ENCODE measurements around the gene TMEM255B. TPM values are rescaled to one million over a fixed set of nuclear protein-coding genes. Genes with fewer than 3 reads are reported as not detected.

The TMEM255B gene
- total RNA-seq, 1 experiment from 2014 or later: 7.7 TPM

- H3K9me3 ChIP-seq (ENCODE audit: control insufficient read depth in 1 of 2, insufficient read depth in 1 of 2, low read depth in 1 of 2, low read length in 2 of 2): no peaks in the 10 kb centered on the region
- no peaks in the 10 kb centered on the region for H3K79me2 ChIP-seq (ENCODE audit: insufficient read depth, low read length)
- H3K4me2 ChIP-seq (ENCODE audit: low read length): no peak overlapping the region
- no peak overlapping the region for H2AFZ ChIP-seq (ENCODE audit: low read depth, low read length, poor library complexity, severe bottlenecking)
- DNase-seq (ENCODE audit: low read depth, low spot score): no peak
- no peaks in the 10 kb centered on the region for H3K36me3 ChIP-seq (ENCODE audit: control insufficient read depth in 1 of 2, insufficient read depth in 2 of 2, low read length in 2 of 2)
- no peak overlapping the region for H3K27ac ChIP-seq (ENCODE audit: low read depth, low read length)
- ChIA-PET POLR2A (no interaction called here), CTCF (no interaction called here), RAD21 (ENCODE audit: low non-redundant PET in 1 of 2, low total read pairs in 2 of 2, uncharacterized antibody in 2 of 2, unreplicated experiment in 2 of 2) (no interaction called here)
- TF ChIP-seq SIN3A (IDR thresholded peaks at IDR 0.05; ENCODE audit: low read depth) (no peak), SRF (IDR thresholded peaks at IDR 0.05; ENCODE audit: low read depth) (no peak), JUND (IDR thresholded peaks at IDR 0.05) (no peak), CEBPB (IDR thresholded peaks at IDR 0.05; ENCODE audit: low read depth) (no peak), CBX3 (IDR thresholded peaks at IDR 0.05; ENCODE audit: low read depth) (no peak), REST (IDR thresholded peaks at IDR 0.05; ENCODE audit: low read depth) (no peak), MAX (IDR thresholded peaks at IDR 0.05) (no peak), YY1 (IDR thresholded peaks at IDR 0.05; ENCODE audit: extremely low read depth, insufficient replicate concordance, low read depth, low read length) (no peak), RAD21 (IDR thresholded peaks at IDR 0.05; ENCODE audit: low read depth) (no peak), ELF1 (IDR thresholded peaks at IDR 0.05; ENCODE audit: borderline replicate concordance, low read depth) (no peak), TCF7L2 (IDR thresholded peaks at IDR 0.05; ENCODE audit: borderline replicate concordance, extremely low read depth, insufficient read depth, insufficient read length) (no peak)
- ATAC-seq: no peak
- no peak overlapping the region for H3K9ac ChIP-seq (ENCODE audit: low read length)
- H3K4me1 ChIP-seq (ENCODE audit: control insufficient read depth in 1 of 2, insufficient read depth in 2 of 2, low read length in 2 of 2): peaks cover 0 to 8% of the 10 kb centered on the region in 2 experiments; a peak in 1 of 4 replicates
- intact Hi-C loops (cut with micrococcal nuclease): no loop called here
- H4K20me1 ChIP-seq (ENCODE audit: insufficient read depth): no peaks in the 10 kb centered on the region
- H3K9me2 ChIP-seq (ENCODE audit: insufficient read depth): no peaks in the 10 kb centered on the region
- no peaks in the 10 kb centered on the region for H3K27me3 ChIP-seq (ENCODE audit: insufficient read depth, low read length)
- H3K4me3 ChIP-seq (replicated peaks in 1 of 2; ENCODE audit: low read depth in 1 of 2, low read length in 2 of 2): no peak overlapping the region
- BruUV-seq (replicated peaks): no TSS peak
Measured at GRCh38 chr13:113763961-113764792, 5.2 kb downstream of the TMEM255B start.
